ENCODE results near the gene RBM33.

The RBM33 gene

DNA sequence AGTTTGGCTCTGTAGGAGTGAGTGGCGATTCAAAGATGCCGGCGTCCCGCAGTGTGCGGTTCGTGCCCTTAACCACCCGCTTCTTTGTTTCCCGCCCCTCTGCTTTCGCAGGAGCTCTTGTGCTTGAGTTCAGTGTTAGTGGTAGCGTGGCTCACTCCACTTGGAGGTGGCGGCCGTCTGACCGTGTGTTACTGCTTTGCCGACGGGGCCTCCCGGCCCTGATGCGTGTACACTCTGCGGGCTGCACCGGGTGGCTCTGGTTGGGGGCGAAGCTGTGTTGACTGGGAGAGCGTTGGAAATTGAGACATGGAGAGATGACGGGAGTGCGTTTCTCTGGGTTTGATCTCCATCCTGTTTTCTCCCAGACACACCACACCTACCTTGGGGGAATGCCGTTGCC, 136.4 kb downstream of the RBM33 start:
- DNase-seq: no peak

- no peak for DNase-seq
Observed at GRCh38 chr7:155781433-155781832, 137.0 kb downstream of the RBM33 start.

GRCh38 chr7:155782466-155782865, 138.0 kb downstream of the RBM33 start:
- DNase-seq: no peak

GRCh38 chr7:155785536-155785935, 141.1 kb downstream of the RBM33 start:
- no peak for DNase-seq

DNA sequence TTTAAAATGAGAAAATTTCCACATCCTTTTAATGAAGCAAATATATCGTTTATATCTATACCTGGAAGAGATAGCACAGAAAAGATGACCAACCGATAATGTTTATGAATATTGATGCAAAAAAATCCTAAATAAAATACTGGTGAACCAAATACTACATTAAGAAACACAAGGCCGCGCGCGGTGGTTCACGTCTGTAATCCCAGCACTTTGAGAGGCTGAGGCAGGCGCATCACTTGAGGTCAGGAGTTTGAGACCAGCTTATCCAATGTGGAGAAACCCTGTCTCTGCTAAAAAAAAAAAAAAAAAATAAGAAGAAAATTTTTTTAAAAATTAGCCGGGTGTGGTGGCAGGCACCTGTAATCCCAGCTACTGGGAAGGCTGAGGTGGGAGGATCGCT, 142.0 kb downstream of the RBM33 start:
- no peak for DNase-seq

DNA sequence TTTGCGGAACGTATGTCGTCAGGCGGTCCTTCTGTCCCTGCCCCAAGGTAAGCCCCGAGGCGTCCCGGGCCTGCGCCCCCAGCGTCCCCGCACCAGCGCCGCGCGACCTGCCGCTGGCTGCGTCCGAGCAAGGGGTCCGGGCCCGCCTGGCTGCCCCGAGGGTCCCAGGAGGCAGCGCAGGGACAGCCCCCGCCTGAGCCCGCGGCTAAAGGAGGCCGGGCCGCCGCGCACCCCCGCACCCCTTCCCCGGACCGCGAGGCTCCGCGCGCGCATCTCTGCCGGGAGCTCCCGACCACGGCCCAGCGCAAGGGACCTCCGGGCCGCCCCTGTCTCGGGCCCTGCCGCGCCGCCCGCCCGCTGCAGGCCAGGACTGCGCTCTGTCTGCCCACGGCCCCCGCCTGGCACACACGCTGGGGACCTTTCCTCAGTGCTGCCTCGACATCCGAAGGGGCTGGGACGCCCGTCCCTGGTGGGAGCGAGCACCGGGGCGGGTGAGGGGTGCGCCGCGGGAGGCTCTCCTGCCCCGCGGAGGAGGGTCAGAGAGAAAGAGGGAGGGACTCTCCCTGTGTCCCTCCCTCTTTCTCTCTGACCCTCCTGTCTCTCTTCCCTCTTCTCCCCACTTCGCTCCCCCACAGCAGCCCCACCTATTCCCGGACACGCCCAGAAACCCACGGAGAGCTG, 142.8 kb downstream of the RBM33 start:
- no peak for DNase-seq

- no peak for DNase-seq
Observed at GRCh38 chr7:155788616-155789000, 144.1 kb downstream of the RBM33 start.

GRCh38 chr7:155789001-155789725, 144.7 kb downstream of the RBM33 start:
- no peak for DNase-seq

DNA sequence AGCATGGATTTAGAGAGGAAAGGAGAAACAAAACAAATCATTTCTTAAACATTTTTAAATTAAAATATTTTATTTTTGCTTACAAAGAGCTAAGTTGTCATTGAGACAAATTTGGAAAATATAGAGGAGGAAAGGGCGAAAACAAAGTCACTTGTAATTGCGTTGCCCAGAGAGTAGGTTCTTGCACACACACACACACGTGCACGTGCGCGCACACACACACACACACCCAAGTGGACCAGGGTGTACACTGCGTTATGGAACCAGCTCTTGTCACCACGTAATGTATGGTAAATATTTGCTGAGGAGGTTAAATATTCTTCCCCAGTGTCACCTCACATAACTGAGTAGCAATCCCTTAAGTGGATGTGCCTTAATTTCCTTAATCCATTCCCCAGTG, 146.2 kb downstream of the RBM33 start:
- DNase-seq: no peak

DNA sequence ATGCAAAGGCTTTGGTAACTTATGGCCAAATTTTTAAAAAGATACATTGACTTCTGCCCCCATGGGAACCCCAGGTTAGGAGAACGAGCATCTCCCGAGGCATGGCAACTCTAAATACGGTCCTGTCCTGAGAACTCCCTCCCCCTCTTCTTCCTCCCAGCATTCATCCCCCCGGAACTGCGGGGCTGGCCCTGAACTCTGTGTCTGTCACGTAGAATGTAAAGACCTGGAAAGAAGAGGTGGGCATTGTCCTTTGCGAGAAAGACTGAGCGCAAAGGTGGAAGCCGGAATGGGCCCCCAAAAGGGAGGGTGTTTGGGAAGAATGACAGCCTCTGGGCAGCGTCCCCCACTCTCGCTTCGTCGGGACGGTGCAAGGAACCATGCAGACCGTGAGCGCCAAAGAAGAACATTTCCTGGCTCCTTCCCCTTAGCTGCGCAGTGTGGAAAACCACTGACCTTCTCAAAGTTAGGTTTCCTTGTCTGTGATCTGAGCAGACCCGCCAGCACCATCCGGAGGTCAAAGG, 146.8 kb downstream of the RBM33 start:
- DNase-seq: no peak

- DNase-seq: no peak
Observed at GRCh38 chr7:155791836-155792235, 147.4 kb downstream of the RBM33 start.

DNA sequence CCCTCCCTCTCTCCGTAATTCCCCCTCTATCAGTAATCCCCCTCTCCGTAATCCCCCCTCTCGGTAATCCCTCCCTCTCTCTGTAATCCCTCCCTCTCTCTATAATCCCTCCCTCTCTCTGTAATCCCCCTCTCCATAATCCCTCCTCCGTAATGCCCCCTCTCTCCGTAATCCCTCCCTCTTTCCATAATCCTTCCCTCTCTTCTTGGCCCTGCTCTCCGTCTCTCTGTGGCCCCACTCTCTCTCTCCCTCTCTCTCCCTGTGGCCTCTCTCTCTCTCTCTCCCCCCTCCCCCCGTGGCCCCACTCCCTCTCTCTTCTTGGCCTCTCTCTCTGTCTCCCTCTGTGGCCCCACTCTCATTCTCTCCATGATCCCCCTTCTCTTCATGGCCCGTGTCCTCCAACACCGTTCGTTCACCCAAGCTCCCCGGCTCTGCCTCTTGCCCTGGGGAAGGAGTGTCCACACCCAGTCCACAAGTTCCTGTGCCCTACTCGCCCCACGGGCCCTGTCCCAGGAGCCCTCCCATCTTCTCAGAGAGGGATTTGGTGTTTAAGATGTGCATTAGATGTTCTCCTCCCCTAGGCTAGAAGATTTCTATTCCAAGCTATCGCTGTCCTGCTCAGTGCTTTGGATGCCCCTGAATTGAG, 148.0 kb downstream of the RBM33 start:
- DNase-seq: no peak

GRCh38 chr7:155792999-155793560, 148.6 kb downstream of the RBM33 start:
- no peak for DNase-seq

GRCh38 chr7:155793720-155794119, 149.3 kb downstream of the RBM33 start:
- no peak for DNase-seq

- no peak for DNase-seq
Observed at GRCh38 chr7:155794196-155794595, 149.7 kb downstream of the RBM33 start.

- no peak for DNase-seq
Observed at GRCh38 chr7:155795401-155795800, 150.9 kb downstream of the RBM33 start.

- DNase-seq: no peak
Observed at GRCh38 chr7:155795951-155796350, 151.5 kb downstream of the RBM33 start.

DNA sequence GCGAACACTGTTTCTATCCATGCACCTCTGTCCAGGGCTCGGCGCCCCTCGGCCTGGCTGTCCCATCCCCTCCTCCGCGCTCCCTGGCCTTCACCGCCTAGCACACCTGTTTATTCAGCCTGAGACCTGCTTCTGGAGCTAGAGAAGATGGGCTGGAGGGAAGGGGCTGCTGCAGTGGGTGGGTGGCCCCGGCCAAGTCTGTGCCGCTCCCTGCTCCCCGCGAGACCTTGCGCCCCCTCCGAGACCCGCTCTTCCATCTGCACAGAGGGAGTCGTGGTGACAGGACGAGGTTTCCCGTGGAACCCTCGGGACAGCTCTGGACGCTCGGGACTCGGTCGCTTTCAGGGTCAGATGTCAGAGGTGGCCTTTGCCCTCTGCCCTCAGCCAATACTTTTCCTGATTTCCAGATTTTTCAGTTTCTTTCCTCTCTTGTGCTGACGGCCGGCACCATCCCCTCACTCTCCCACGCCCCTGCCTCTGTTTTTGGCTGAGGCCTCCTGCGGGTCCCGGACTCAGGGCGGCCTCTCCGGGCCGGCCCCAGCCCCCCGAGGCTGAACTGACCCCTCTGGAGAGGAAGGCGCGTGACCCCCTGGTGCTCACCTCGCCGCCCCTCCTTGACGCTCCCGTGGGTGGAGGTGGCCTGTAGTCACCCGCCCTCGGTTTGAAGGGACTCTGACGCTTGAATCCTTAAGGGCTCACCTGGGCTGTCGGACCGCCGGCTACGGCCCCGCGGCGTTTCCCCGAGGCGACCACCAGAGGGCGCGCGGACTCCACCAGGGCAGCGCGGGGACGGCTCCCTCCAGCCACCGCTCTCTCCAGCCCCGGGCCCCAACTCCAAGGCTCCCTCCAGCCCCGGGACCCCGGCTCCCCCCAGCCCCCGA, 152.2 kb downstream of the RBM33 start:
- DNase-seq: peak; percentile 18 to 21

DNA sequence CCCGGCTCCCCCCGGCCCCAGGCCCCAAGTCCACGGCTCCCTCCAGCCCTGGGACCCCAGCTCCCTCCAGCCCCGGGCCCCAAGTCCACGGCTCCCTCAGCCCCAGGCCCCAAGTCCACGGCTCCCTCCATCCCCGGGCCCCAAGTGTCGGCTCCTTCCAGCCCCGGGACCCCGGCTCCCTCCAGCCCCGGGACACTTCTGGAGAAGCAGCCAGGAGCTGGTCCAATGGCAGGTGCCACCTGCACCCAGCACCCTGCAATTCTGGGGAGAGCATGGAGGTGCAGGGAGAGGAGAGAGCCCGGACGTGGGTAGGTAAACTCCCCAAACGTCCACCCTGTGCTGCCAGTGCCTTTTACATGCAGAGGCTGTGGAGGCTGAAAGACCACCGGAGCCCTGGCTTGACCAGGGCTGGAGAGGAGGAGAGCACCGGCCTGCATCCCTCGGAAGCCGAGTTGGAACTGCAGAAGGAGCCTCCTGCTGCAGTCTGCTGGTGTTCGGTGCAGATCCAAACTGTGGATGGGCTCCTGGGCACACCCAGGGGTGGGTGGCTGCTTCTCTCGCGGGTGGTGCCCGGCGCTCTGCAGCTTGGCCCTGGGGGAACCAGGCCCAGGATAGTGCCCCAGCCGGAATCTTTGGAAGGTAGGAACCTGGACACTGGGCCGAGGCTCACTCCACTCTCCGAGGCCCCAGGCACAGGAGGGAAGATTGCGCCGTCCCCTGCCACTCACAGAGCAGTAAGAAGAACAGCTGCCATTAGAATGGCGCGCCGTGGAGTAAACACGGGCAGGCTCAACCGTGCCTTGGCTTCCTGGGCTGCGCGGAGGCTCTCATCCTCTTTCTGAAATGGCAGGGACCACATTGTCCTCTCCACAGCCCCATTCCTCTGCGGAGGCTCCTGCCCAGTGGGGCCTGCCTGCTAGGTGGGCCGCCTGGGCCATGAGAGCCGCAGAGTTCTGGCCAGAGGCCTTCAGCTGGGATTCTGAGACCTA, 153.1 kb downstream of the RBM33 start:
- no peak for DNase-seq

DNA sequence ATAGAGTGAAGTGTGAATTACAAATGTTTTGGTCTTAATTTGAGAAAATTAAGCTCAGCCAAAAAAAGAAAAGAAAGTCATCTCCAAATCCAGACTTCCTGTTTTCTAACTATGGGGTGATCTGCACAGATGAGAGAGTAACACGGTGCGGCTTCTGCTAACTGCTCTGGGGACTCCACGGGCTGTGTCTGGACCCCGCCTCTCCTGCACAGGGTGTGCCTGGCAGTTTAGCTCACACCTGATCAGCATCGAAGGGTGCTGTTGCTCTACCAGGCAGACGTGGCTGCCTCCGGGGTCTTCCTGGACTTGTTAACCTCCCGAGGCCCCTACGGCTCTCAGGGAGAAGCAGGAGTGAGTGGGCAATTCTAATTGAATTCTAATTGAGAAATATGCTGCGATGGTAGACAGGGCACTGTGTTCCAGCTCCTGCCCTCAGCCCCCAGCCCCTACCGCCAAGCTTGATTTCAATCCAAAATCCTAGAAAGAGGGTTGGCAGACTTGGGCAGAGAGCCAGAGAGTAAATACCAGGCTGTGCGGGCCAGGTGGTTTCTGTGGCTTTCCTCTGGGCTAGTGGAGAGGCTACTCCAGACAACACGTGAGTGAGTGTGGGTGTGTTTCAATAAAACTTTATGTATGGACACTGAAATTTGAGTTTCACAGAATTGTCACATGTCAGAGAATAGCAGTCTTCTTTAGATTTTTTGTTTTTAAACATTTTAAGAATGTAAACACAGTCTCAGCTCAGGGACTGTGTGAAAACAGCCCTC, 154.4 kb downstream of the RBM33 start:
- DNase-seq: peak; percentile 48 to 49

GRCh38 chr7:155799514-155799913, 155.1 kb downstream of the RBM33 start:
- DNase-seq: no peak

All from AML-193 (cell line).